HG02678 (cell line): ENCODE results near the gene SCAF1.

Source experiments
- ATAC-seq: cut with Tn5 transposase; IDR thresholded peaks from one replicate; pipeline ENCODE4 v1.9.1; 2021; ENCODE audit warnings: mild to moderate bottlenecking, moderate library complexity; ENCODE audit not compliant: unreplicated experiment

The SCAF1 gene

GRCh38 chr19:49645592-49645991 is 3.6 kb downstream of the SCAF1 start:
- no peak for ATAC-seq

- ATAC-seq = no peak
Observed at GRCh38 chr19:49645995-49646394, 4.0 kb downstream of the SCAF1 start.

GRCh38 chr19:49646586-49646985 is 4.6 kb downstream of the SCAF1 start:
- ATAC-seq = no peak

- ATAC-seq = no peak
Observed at GRCh38 chr19:49651029-49651819, 9.2 kb downstream of the SCAF1 start.

GRCh38 chr19:49651820-49652550 is 10.0 kb downstream of the SCAF1 start:
- ATAC-seq = no peak

GRCh38 chr19:49652551-49653465 is 10.8 kb downstream of the SCAF1 start:
- ATAC-seq = no peak

GRCh38 chr19:49653466-49653806 is 11.4 kb downstream of the SCAF1 start:
- ATAC-seq = no peak

GRCh38 chr19:49654581-49654980 is 12.6 kb downstream of the SCAF1 start:
- ATAC-seq = no peak

- no peak for ATAC-seq
Observed at GRCh38 chr19:49655570-49656455, 13.8 kb downstream of the SCAF1 start.

GRCh38 chr19:49656456-49657109 is 14.6 kb downstream of the SCAF1 start:
- ATAC-seq = no peak

- ATAC-seq = no peak
Observed at GRCh38 chr19:49657493-49658138, 15.6 kb downstream of the SCAF1 start.

- ATAC-seq = no peak
Observed at GRCh38 chr19:49658139-49658517, 16.1 kb downstream of the SCAF1 start.

- no peak for ATAC-seq
Observed at GRCh38 chr19:49658566-49659442, 16.8 kb downstream of the SCAF1 start.

GRCh38 chr19:49660338-49660961 is 18.4 kb downstream of the SCAF1 start:
- ATAC-seq = no peak

GRCh38 chr19:49662011-49662410 is 20.0 kb downstream of the SCAF1 start:
- no peak for ATAC-seq

- ATAC-seq = no peak
Observed at GRCh38 chr19:49663224-49663623, 21.2 kb downstream of the SCAF1 start.

GRCh38 chr19:49664171-49665035 is 22.4 kb downstream of the SCAF1 start:
- peak; percentile 43 for ATAC-seq
